IPS-20b (cell line): ENCODE results near the gene EHBP1L1.
A peak's percentile ranks its signal among the peaks of the same experiment; 100 is the strongest.

Experiments used
- H3K27ac ChIP-seq: one replicate; pipeline ENCODE4 v1.5.1; 2013; ENCODE audit warnings: low read length
- H3K27me3 ChIP-seq: 2 replicates; pipeline ENCODE4 v1.6.1; 2013; ENCODE audit warnings: mild to moderate bottlenecking, low read length, inconsistent platforms; ENCODE audit not compliant: insufficient read depth
- H3K36me3 ChIP-seq: 2 replicates; pipeline ENCODE4 v1.6.1; 2013; ENCODE audit warnings: low read depth, mild to moderate bottlenecking, inconsistent platforms, low read length, moderate library complexity; ENCODE audit not compliant: insufficient read depth
- H3K4me1 ChIP-seq: 2 replicates; pipeline ENCODE4 v1.6.1; 2013; ENCODE audit warnings: mild to moderate bottlenecking, control low read depth, inconsistent platforms, low read length, moderate library complexity; ENCODE audit not compliant: insufficient read depth
- H3K4me3 ChIP-seq: 2 replicates; pipeline ENCODE4 v1.5.1; 2013; ENCODE audit warnings: mild to moderate bottlenecking, low read length, inconsistent platforms
- H3K9ac ChIP-seq: 2 replicates; pipeline ENCODE4 v1.6.1; 2013; ENCODE audit warnings: low read depth, mild to moderate bottlenecking, inconsistent platforms, low read length, moderate library complexity
- H3K9me3 ChIP-seq: 2 replicates; pipeline ENCODE4 v1.6.1; 2013; ENCODE audit warnings: mild to moderate bottlenecking, low read depth, low read length, inconsistent platforms; ENCODE audit not compliant: insufficient read depth

EHBP1L1 gene

DNA sequence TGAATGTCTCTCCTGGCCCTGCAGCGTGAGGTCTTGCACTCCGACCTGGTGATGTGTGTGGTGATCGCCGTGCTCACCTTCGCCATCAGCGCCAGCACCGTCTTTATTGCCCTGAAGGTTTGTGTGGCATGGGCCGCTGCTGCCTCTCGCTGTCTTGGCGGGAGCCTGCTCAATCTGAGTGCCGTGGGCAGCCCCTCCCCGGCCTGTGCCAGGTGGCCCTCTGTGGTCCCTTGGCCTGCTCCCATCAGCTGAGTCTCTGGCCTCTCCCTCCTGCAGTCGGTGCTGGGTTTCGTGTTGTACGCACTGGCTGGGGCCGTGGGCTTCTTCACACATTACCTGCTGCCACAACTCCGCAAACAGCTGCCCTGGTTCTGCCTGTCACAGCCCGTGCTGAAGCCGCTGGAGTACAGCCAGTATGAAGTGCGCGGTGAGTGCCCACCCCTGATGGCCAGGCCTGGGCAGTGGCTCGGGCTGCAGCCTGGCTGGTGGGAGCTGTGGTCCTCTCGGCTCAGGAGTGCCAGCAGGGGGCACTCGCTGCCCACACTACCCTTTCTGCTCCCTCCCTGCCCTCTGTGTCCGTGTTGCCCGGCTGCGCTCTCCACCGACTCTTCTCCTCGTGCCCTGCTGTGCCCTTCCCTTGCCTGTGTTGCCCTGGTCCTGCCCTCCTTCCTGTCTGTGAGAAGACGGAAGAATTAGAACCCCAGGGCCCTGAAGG lies 49.9 kb downstream of the EHBP1L1 start:
- Histone ChIP-seq H3K4me1 (no peaks in the 10 kb centered on the region), H3K4me3 (no peak overlapping the region), H3K27ac (no peak overlapping the region), H3K36me3 (peaks cover 76% of the 10 kb centered on the region), H3K27me3 (no peaks in the 10 kb centered on the region), H3K9ac (no peak overlapping the region), H3K9me3 (no peaks in the 10 kb centered on the region)

DNA sequence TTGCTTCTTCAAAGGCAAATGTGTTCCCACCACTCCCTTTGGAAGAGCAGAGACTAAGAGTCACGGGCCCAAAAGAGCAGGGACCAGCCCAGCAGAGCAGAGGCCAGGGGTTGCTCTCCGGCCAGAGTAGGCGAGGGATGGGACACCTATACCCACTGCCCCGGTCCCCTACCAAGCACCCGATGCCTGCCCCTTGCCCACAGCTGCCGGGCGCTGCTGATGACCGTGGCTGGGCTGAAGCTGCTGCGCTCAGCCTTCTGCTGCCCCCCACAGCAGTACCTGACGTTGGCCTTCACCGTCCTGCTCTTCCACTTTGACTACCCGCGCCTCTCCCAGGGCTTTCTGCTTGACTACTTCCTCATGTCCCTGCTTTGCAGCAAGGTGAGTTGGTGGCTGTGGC lies 51.3 kb downstream of the EHBP1L1 start:
- Histone ChIP-seq H3K27ac (no peak overlapping the region), H3K4me3 (no peak overlapping the region), H3K4me1 (no peaks in the 10 kb centered on the region), H3K9ac (no peak overlapping the region), H3K9me3 (no peaks in the 10 kb centered on the region), H3K27me3 (no peaks in the 10 kb centered on the region), H3K36me3 (peaks cover 78% of the 10 kb centered on the region)

- Histone ChIP-seq H3K36me3 (peaks cover 74% of the 10 kb centered on the region), H3K9ac (no peak overlapping the region), H3K27me3 (no peaks in the 10 kb centered on the region), H3K27ac (no peak overlapping the region), H3K4me1 (no peaks in the 10 kb centered on the region), H3K9me3 (no peaks in the 10 kb centered on the region), H3K4me3 (no peak overlapping the region)
These were observed 53.7 kb downstream of the EHBP1L1 start for GRCh38 chr11:65629579-65629978.

GRCh38 chr11:65630215-65630614 lies 54.4 kb downstream of the EHBP1L1 start:
- Histone ChIP-seq H3K9me3 (no peaks in the 10 kb centered on the region), H3K4me3 (no peak overlapping the region), H3K4me1 (no peaks in the 10 kb centered on the region), H3K27ac (no peak overlapping the region), H3K27me3 (no peaks in the 10 kb centered on the region), H3K9ac (no peak overlapping the region), H3K36me3 (peaks cover 74% of the 10 kb centered on the region)

DNA sequence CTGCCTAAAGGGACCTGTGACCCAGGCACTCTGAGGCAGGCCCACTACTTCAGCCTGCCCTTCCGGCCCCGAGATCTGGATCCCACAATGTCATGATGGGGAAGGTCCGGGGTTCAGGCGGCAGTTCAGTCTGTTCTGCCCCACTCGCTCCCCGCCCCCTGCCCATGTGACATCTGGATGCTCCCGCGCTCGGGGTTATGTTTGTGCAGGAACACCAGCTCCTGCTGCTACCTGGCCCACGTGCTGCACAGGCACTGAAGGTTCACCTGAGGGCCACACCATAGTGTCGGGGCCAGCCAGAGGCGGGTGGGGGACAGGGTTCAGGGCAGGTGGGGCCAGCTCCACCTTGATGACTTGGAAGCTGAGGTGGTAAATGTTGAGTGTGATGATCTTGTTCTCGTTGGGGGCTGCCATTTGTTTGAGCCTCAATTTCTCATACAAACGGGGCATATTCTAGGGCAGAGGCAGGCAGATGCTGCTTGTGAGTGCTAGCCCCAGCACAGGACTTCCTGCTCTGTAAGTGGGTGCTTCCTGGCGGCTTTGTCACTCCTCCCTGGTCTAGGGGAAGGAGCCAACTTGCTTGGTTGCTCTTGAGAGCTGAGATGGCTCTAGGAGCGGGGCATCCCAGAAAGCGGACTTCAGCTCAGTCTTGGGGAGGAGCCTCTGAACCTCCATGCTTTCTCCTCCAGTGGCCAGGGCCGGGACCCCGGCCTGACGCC lies 57.7 kb downstream of the EHBP1L1 start:
- Histone ChIP-seq H3K9me3 (no peaks in the 10 kb centered on the region), H3K27me3 (no peaks in the 10 kb centered on the region), H3K27ac (no peak overlapping the region), H3K4me3 (no peak overlapping the region), H3K9ac (no peak overlapping the region), H3K4me1 (peaks cover 6% of the 10 kb centered on the region; the same call in 1 of the 2 replicates), H3K36me3 (peaks cover 62% of the 10 kb centered on the region)

DNA sequence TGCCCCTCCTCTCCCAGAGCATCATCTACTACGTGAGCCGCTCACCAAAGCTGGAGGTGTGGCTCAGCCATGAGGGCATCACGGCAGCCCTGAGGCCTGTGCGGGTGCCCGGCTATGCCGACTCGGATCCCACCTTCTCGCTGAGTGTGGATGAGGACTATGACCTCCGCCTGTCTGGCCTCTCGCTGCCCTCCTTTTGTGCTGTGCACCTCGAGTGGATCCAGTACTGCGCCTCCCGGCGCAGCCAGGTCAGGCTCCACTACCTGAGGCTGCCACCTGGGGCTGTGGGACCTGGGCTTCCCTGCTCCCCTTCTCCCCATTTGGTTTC lies 58.2 kb downstream of the EHBP1L1 start:
- no peak overlapping the region for H3K4me3 ChIP-seq
- peaks cover 57% of the 10 kb centered on the region for H3K36me3 ChIP-seq
- H3K4me1 ChIP-seq: peaks cover 6% of the 10 kb centered on the region; the same call in 1 of the 2 replicates
- no peak overlapping the region for H3K27ac ChIP-seq
- H3K27me3 ChIP-seq: no peaks in the 10 kb centered on the region
- H3K9me3 ChIP-seq: no peaks in the 10 kb centered on the region
- H3K9ac ChIP-seq: no peak overlapping the region

- Histone ChIP-seq H3K4me1 (peaks cover 6% of the 10 kb centered on the region; the same call in 1 of the 2 replicates), H3K36me3 (peaks cover 53% of the 10 kb centered on the region), H3K9me3 (no peaks in the 10 kb centered on the region), H3K27ac (no peak overlapping the region), H3K9ac (no peak overlapping the region), H3K4me3 (no peak overlapping the region), H3K27me3 (no peaks in the 10 kb centered on the region)
These were observed 58.6 kb downstream of the EHBP1L1 start for GRCh38 chr11:65634440-65634839.

DNA sequence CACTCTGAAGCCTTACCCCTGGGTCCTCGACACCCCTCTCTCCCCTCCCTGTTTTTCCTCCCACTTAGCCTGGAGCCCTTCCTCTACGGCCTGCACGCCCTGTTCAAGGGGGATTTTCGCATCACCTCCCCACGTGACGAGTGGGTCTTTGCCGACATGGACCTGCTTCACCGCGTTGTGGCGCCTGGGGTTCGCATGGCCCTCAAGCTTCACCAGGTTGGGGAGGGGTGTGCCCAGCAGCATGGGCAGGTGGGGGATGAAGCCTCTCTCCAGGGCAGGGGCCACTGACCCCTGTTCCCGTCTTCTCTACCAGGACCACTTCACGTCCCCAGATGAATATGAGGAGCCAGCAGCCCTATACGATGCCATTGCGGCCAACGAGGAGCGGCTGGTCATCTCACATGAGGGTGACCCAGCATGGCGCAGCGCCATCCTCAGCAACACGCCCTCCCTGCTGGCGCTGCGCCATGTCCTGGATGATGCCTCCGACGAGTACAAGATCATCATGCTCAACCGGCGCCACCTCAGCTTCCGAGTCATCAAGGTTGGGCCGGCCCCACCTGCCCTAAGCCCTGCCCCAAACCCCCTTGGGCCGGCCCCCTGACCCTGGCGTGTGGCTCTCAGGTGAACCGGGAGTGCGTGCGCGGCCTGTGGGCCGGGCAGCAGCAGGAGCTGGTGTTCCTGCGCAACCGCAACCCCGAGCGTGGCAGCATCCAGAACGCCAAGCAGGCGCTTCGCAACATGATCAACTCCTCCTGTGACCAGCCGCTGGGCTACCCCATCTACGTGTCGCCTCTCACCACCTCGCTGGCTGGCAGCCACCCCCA lies 59.3 kb downstream of the EHBP1L1 start:
- Histone ChIP-seq H3K27ac (no peak overlapping the region), H3K4me1 (peaks cover 6% of the 10 kb centered on the region; the same call in 1 of the 2 replicates), H3K27me3 (no peaks in the 10 kb centered on the region), H3K9ac (no peak overlapping the region), H3K36me3 (peaks cover 46% of the 10 kb centered on the region), H3K9me3 (no peaks in the 10 kb centered on the region), H3K4me3 (no peak overlapping the region)

- Histone ChIP-seq H3K36me3 (peaks cover 36% of the 10 kb centered on the region), H3K27me3 (no peaks in the 10 kb centered on the region), H3K27ac (no peak overlapping the region), H3K4me1 (peaks cover 6% of the 10 kb centered on the region; the same call in 1 of the 2 replicates), H3K9ac (no peak overlapping the region; the same call in 1 of the 2 replicates), H3K4me3 (no peak overlapping the region), H3K9me3 (no peaks in the 10 kb centered on the region)
These were observed 60.5 kb downstream of the EHBP1L1 start for GRCh38 chr11:65636108-65637031.

GRCh38 chr11:65637032-65637557 lies 61.2 kb downstream of the EHBP1L1 start:
- Histone ChIP-seq H3K36me3 (peaks cover 31% of the 10 kb centered on the region), H3K9ac (peak overlapping the region; percentile 76; the same call in 1 of the 2 replicates), H3K4me1 (peaks cover 11% of the 10 kb centered on the region; the same call in 1 of the 2 replicates), H3K9me3 (no peaks in the 10 kb centered on the region), H3K27ac (peak overlapping the region; percentile 58), H3K4me3 (peak overlapping the region; percentile 72; the same call in 1 of the 2 replicates), H3K27me3 (no peaks in the 10 kb centered on the region)
